H1 (cell line): ENCODE measurements around the gene PLCB2. TPM values are rescaled to one million over a fixed set of nuclear protein-coding genes. Genes with fewer than 3 reads are reported as not detected.

Source experiments
- CTCF ChIA-PET: fragments of 300-600 bp; sonication (Branson Sonifier 250); formaldehyde crosslinking; loops from one replicate; lab custom pipeline; 2021; ENCODE audit not compliant: partially characterized antibody; lab: Charles Lee
- POLR2A ChIA-PET: fragments of 300-600 bp; sonication (Branson Sonifier 250); formaldehyde crosslinking; loops from one replicate; lab custom pipeline; 2021; ENCODE audit warnings: inconsistent platforms; ENCODE audit not compliant: partially characterized antibody; lab: Charles Lee
- DNase-seq, 2 experiments: peaks; one replicate each; pipeline versions ENCODE4 v3.0.0 to v3.0.0-alpha.2; 2010 to 2022; ENCODE audit warnings: low spot score in 2 of 2, low read depth in 1 of 2, mixed read lengths in 1 of 2
- FAIRE-seq: peaks from 2 replicates; lab custom pipeline; 2011; peaks lifted over from hg19 to GRCh38; lab: Jason Lieb, UNC
- H2AFZ ChIP-seq: 2 replicates; pipeline ENCODE4 v1.8.1; 2012; ENCODE audit warnings: low read length, inconsistent platforms
- H2AK5ac ChIP-seq: 2 replicates; pipeline ENCODE4 v1.6.1; 2013; ENCODE audit warnings: low read depth, low read length
- H2BK120ac ChIP-seq: replicated peaks from 2 replicates; pipeline ENCODE3; 2013; ENCODE audit warnings: low read depth, low read length, inconsistent platforms
- H2BK12ac ChIP-seq: 2 replicates; pipeline ENCODE4 v1.6.1; 2013; ENCODE audit warnings: low read depth, low read length
- H2BK15ac ChIP-seq: 2 replicates; pipeline ENCODE4 v1.6.1; 2013; ENCODE audit warnings: low read length
- H2BK20ac ChIP-seq: 2 replicates; pipeline ENCODE4 v1.6.1; 2013; ENCODE audit warnings: low read length
- H2BK5ac ChIP-seq: 2 replicates; pipeline ENCODE4 v1.6.1; 2013; ENCODE audit warnings: low read depth, low read length
- H3K14ac ChIP-seq: 2 replicates; pipeline ENCODE4 v1.6.1; 2013; ENCODE audit warnings: inconsistent platforms; ENCODE audit not compliant: insufficient read length
- H3K18ac ChIP-seq: 2 replicates; pipeline ENCODE4 v1.6.1; 2013; ENCODE audit warnings: low read length; ENCODE audit errors: extremely low read depth
- H3K23ac ChIP-seq: 2 replicates; pipeline ENCODE4 v1.6.1; 2013; ENCODE audit warnings: inconsistent platforms; ENCODE audit not compliant: insufficient read length
- H3K23me2 ChIP-seq: 2 replicates; pipeline ENCODE4 v1.6.1; 2013; ENCODE audit warnings: low read depth, low read length
- H3K27ac ChIP-seq: 2 replicates; pipeline ENCODE4 v1.6.1; 2011; ENCODE audit warnings: low read depth, low read length, inconsistent platforms
- H3K27me3 ChIP-seq, 4 experiments: replicated peaks in 1 of 4; 1 replicate in 1 of 4; 2 replicates in 3 of 4; pipeline versions ENCODE4 v1.6.1 to v1.8.1; 2011 to 2013; ENCODE audit warnings: low read length in 3 of 4, mild to moderate bottlenecking in 3 of 4, inconsistent platforms in 2 of 4, mixed read lengths in 2 of 4, moderate library complexity in 1 of 4; ENCODE audit not compliant: control insufficient read depth in 3 of 4, insufficient read depth in 3 of 4; ENCODE audit errors: extremely low read depth in 1 of 4
- H3K36me3 ChIP-seq, 4 experiments: 2 replicates each; pipeline versions ENCODE4 v1.6.1 to v1.8.1; 2011 to 2013; ENCODE audit warnings: mild to moderate bottlenecking in 4 of 4, low read length in 3 of 4, moderate library complexity in 2 of 4, control low read depth in 1 of 4, inconsistent platforms in 1 of 4; ENCODE audit not compliant: insufficient read depth in 4 of 4, control insufficient read depth in 2 of 4
- H3K4ac ChIP-seq: replicated peaks from 2 replicates; pipeline ENCODE3; 2013; ENCODE audit warnings: low read length, low read depth, mixed read lengths, inconsistent platforms; ENCODE audit not compliant: insufficient read length
- H3K4me1 ChIP-seq, 4 experiments: replicated peaks in 1 of 4; 1 replicate in 1 of 4; 2 replicates in 3 of 4; pipeline versions ENCODE4 v1.6.1 to v1.8.1; 2011 to 2013; ENCODE audit warnings: low read length in 3 of 4, inconsistent platforms in 2 of 4, mixed read lengths in 1 of 4; ENCODE audit not compliant: insufficient read depth in 4 of 4, control insufficient read depth in 3 of 4
- H3K4me2 ChIP-seq, 2 experiments: 2 replicates each; pipeline versions ENCODE4 v1.6.1 to v1.8.1; 2011 to 2013; ENCODE audit warnings: low read depth in 2 of 2, low read length in 2 of 2, control low read depth in 1 of 2, inconsistent platforms in 1 of 2, mild to moderate bottlenecking in 1 of 2; ENCODE audit not compliant: insufficient read depth in 1 of 2
- H3K4me3 ChIP-seq, 4 experiments: fragments of 200-600, 300-600 bp in 1 of 4; sonication (generic), shearing (Covaris generic), sonication (Bioruptor Twin) in 1 of 4; 2 replicates each; pipeline versions ENCODE4 v1.5.1 to v1.8.1; 2011 to 2016; ENCODE audit warnings: low read length in 4 of 4, low read depth in 3 of 4, control low read depth in 2 of 4, inconsistent platforms in 2 of 4, mild to moderate bottlenecking in 2 of 4, mixed read lengths in 1 of 4, moderate library complexity in 1 of 4; ENCODE audit not compliant: insufficient read depth in 2 of 4; ENCODE audit errors: extremely low read depth in 1 of 4
- H3K56ac ChIP-seq: replicated peaks from 2 replicates; pipeline ENCODE3; 2013; ENCODE audit warnings: low read depth, mild to moderate bottlenecking, mixed read lengths, low read length, inconsistent platforms; ENCODE audit not compliant: insufficient read length
- H3K79me1 ChIP-seq: 2 replicates; pipeline ENCODE4 v1.6.1; 2013; ENCODE audit warnings: low read depth, low read length, control low read depth
- H3K79me2 ChIP-seq, 2 experiments: 2 replicates each; pipeline versions ENCODE4 v1.6.1 to v1.8.1; 2012 to 2013; ENCODE audit warnings: low read length in 2 of 2, mild to moderate bottlenecking in 2 of 2, inconsistent platforms in 1 of 2; ENCODE audit not compliant: insufficient read depth in 2 of 2, control insufficient read depth in 1 of 2
- H3K9ac ChIP-seq, 4 experiments: replicated peaks in 1 of 4; 1 replicate in 1 of 4; 2 replicates in 3 of 4; pipeline versions ENCODE4 v1.6.1 to v1.8.1; 2011 to 2013; ENCODE audit warnings: low read depth in 3 of 4, low read length in 3 of 4, control low read depth in 2 of 4, mild to moderate bottlenecking in 2 of 4, moderate library complexity in 2 of 4, inconsistent platforms in 1 of 4; ENCODE audit errors: extremely low read depth in 1 of 4
- H3K9me3 ChIP-seq, 2 experiments: 2 replicates each; pipeline versions ENCODE4 v1.6.1 to v1.8.1; 2012 to 2013; ENCODE audit warnings: mild to moderate bottlenecking in 2 of 2, moderate library complexity in 2 of 2, control low read depth in 1 of 2, inconsistent platforms in 1 of 2, low read depth in 1 of 2, low read length in 1 of 2, mixed read lengths in 1 of 2; ENCODE audit not compliant: insufficient read depth in 2 of 2
- H4K20me1 ChIP-seq, 2 experiments: replicated peaks in 1 of 2; 2 replicates each; pipeline versions ENCODE3 to v1.8.1; 2011 to 2013; ENCODE audit warnings: inconsistent platforms in 2 of 2, low read length in 2 of 2, mild to moderate bottlenecking in 1 of 2; ENCODE audit not compliant: insufficient read depth in 2 of 2, control insufficient read depth in 1 of 2
- H4K5ac ChIP-seq: 2 replicates; pipeline ENCODE4 v1.6.1; 2013; ENCODE audit warnings: low read length, low read depth, mixed read lengths, inconsistent platforms; ENCODE audit not compliant: insufficient read length
- H4K8ac ChIP-seq: 2 replicates; pipeline ENCODE4 v1.8.0; 2013; ENCODE audit warnings: mild to moderate bottlenecking, moderate library complexity, low read length, inconsistent platforms; ENCODE audit not compliant: insufficient read depth; ENCODE audit errors: extremely low read depth
- H4K91ac ChIP-seq: replicated peaks from 2 replicates; pipeline ENCODE3; 2013; ENCODE audit warnings: low read length, mixed read lengths, inconsistent platforms; ENCODE audit not compliant: insufficient read length
- E2F6 ChIP-seq: IDR thresholded peaks from 2 replicates; pipeline ENCODE4 v1.6.1; 2012; ENCODE audit warnings: inconsistent platforms
- GTF2F1 ChIP-seq: IDR thresholded peaks from 2 replicates; pipeline ENCODE4 v1.6.1; 2012; ENCODE audit warnings: low read depth, low read length, improper control_type of control experiment, borderline replicate concordance
- SUZ12 ChIP-seq: fragments of 200-600 bp; sonication (generic); IDR thresholded peaks from 2 replicates; pipeline ENCODE4 v1.6.1; 2012; ENCODE audit warnings: mild to moderate bottlenecking, inconsistent platforms, low read length, moderate library complexity, mixed read lengths
- WGBS, 2 experiments: shearing (Covaris generic) in 1 of 2; methylation state at CpG; one replicate each; pipeline versions ENCODE4 v1.1.6 to v1.1.7; 2013 to 2015; ENCODE audit warnings: low lambda C conversion rate in 2 of 2, mixed read lengths in 2 of 2, inconsistent platforms in 1 of 2, low coverage in 1 of 2, missing lambda C conversion rate in 1 of 2; ENCODE audit not compliant: insufficient replicate concordance in 2 of 2, insufficient coverage in 1 of 2, insufficient read length in 1 of 2; ENCODE audit errors: extremely low coverage in 1 of 2, missing lambda C conversion rate in 1 of 2; 5-methylcytosine and 5-hydroxymethylcytosine counted together
- polyA plus RNA-seq, 7 experiments: library from polyadenylated mRNA; depleted of rRNA in 3 of 7; stranded (reverse) in 5 of 7; unstranded in 2 of 7; fragments of >200 nt in 5 of 7; fragments of 200-250 nt in 2 of 7; gene quantifications; 1 replicate in 5 of 7; 2 replicates in 1 of 7; 4 replicates in 1 of 7; pipeline versions ENCODE4 v1.2.1 to v1.2.3, GENCODE V29; 2011 to 2013; ENCODE audit warnings: missing spikeins in 2 of 7, mixed read lengths in 2 of 7
- total RNA-seq: library from RNA; stranded (reverse); fragmentation: NEBNext Ultra II Directional; extraction: Animal tissue kit (Norgen Biotek cat#: 25700); gene quantifications from 2 replicates; pipeline ENCODE4 v1.2.1, GENCODE V29; 2021

PLCB2 gene
- total and polyA plus RNA-seq, 2 of the 8 experiments (the other 6 are each of a cell fraction or from before 2014, with no cell fraction given): 7.2 to 8.4 TPM

- Histone ChIP-seq H3K9me3 (no peaks in the 10 kb centered on the region), H3K36me3 (no peaks in the 10 kb centered on the region), H3K79me2 (no peaks in the 10 kb centered on the region), H4K20me1 (no peaks in the 10 kb centered on the region), H2BK5ac (no peak overlapping the region), H3K9ac (no peak overlapping the region), H3K18ac (no peak overlapping the region), H3K56ac (no peak overlapping the region), H3K4me2 (no peak overlapping the region), H4K5ac (no peak overlapping the region), H2BK120ac (no peak overlapping the region), H2AFZ (no peak overlapping the region), H2BK20ac (no peak overlapping the region), H3K79me1 (no peaks in the 10 kb centered on the region), H3K4me1 (peaks cover 7 to 27% (median 22%) of the 10 kb centered on the region in 4 experiments), H3K23ac (no peak overlapping the region), H3K27ac (no peak overlapping the region), H2BK12ac (no peak overlapping the region), H3K4me3 (no peak overlapping the region), H2BK15ac (no peak overlapping the region), H4K91ac (no peak overlapping the region), H2AK5ac (no peak overlapping the region), H3K23me2 (peaks cover 4% of the 10 kb centered on the region; the same call in 1 of the 2 replicates), H3K4ac (no peak overlapping the region), H3K27me3 (peaks cover 0 to 2% (median 0%) of the 10 kb centered on the region in 4 experiments; a peak in 1 of 7 replicates), H3K14ac (no peak overlapping the region), H4K8ac (no peak overlapping the region)
- ChIA-PET POLR2A (interaction anchor here (1.1 to 6.2 kb wide), 7 partner anchors 7 to 190 kb away, joined by 3 to 47 read pairs (median 3); no protein-coding TSS in a partner anchor), CTCF (interaction anchor here (0.9 to 46.3 kb wide), 10 partner anchors 7 to 80 kb away, joined by 3 to 1340 read pairs (median 4); no protein-coding TSS in a partner anchor)
- FAIRE-seq (no peak), DNase-seq (no peak)
- 82% methylated on average over 9 of the region's 9 CpGs; no CpG with 5 or more reads in 1 of the 2 experiments for WGBS, 2 experiments
- peak; percentile 73 for TF ChIP-seq E2F6
- no peak for TF ChIP-seq GTF2F1
- TF ChIP-seq SUZ12: no peak
Measured at GRCh38 chr15:40243126-40243810, 64.5 kb downstream of the PLCB2 start.
